H9 (cell line): ENCODE data around the gene CABP4. TPM values are rescaled to one million over a fixed set of nuclear protein-coding genes. Genes with fewer than 3 reads are reported as not detected.

Experiments used
- DNase-seq: peaks from one replicate; pipeline ENCODE4 v3.0.0-alpha.2; 2017
- H2AFZ ChIP-seq: one replicate; pipeline ENCODE4 v1.6.1; 2013; ENCODE audit warnings: mild to moderate bottlenecking, low read length, control low read depth, moderate library complexity
- H2AK5ac ChIP-seq: 2 replicates; pipeline ENCODE4 v1.6.1; 2013; ENCODE audit warnings: low read length, control low read depth, mixed read lengths; ENCODE audit not compliant: insufficient read length
- H2BK120ac ChIP-seq: one replicate; pipeline ENCODE4 v1.6.1; 2013; ENCODE audit warnings: low read depth, mild to moderate bottlenecking, low read length, control low read depth, inconsistent platforms; ENCODE audit not compliant: poor library complexity, severe bottlenecking
- H2BK12ac ChIP-seq: 2 replicates; pipeline ENCODE4 v1.6.1; 2013; ENCODE audit warnings: low read length, control low read depth, mixed read lengths, low read depth; ENCODE audit not compliant: insufficient read length
- H2BK15ac ChIP-seq: 2 replicates; pipeline ENCODE4 v1.6.1; 2013; ENCODE audit warnings: low read depth, low read length, control low read depth
- H2BK20ac ChIP-seq: one replicate; pipeline ENCODE4 v1.6.1; 2013; ENCODE audit warnings: low read depth, mild to moderate bottlenecking, low read length, control low read depth, inconsistent platforms; ENCODE audit not compliant: poor library complexity, severe bottlenecking
- H2BK5ac ChIP-seq: 2 replicates; pipeline ENCODE4 v1.6.1; 2013; ENCODE audit warnings: low read length, control low read depth, mixed read lengths; ENCODE audit not compliant: insufficient read length
- H3K14ac ChIP-seq: 2 replicates; pipeline ENCODE4 v1.6.1; 2013; ENCODE audit warnings: low read length, control low read depth; ENCODE audit not compliant: insufficient read depth
- H3K18ac ChIP-seq: 2 replicates; pipeline ENCODE4 v1.6.1; 2013; ENCODE audit warnings: low read depth, mild to moderate bottlenecking, mixed read lengths, low read length, control low read depth; ENCODE audit not compliant: insufficient read length
- H3K23ac ChIP-seq: 2 replicates; pipeline ENCODE4 v1.6.1; 2013; ENCODE audit warnings: low read length, control low read depth, mixed read lengths, low read depth; ENCODE audit not compliant: insufficient read length
- H3K23me2 ChIP-seq: 2 replicates; pipeline ENCODE4 v1.6.1; 2013; ENCODE audit warnings: low read depth, mild to moderate bottlenecking, mixed read lengths, low read length, control low read depth; ENCODE audit not compliant: insufficient read length, poor library complexity, severe bottlenecking
- H3K27ac ChIP-seq: 2 replicates; pipeline ENCODE4 v1.5.1; 2013; ENCODE audit warnings: low read length, control low read depth, mixed read lengths, low read depth; ENCODE audit not compliant: insufficient read length
- H3K27me3 ChIP-seq: 2 replicates; pipeline ENCODE4 v1.6.1; 2013; ENCODE audit warnings: low read length, control low read depth, inconsistent platforms; ENCODE audit not compliant: insufficient read depth
- H3K4ac ChIP-seq: 2 replicates; pipeline ENCODE4 v1.6.1; 2013; ENCODE audit warnings: low read depth, mild to moderate bottlenecking, control low read depth, inconsistent platforms, low read length, moderate library complexity
- H3K4me1 ChIP-seq: 2 replicates; pipeline ENCODE4 v1.6.1; 2013; ENCODE audit warnings: low read length, control low read depth, inconsistent platforms; ENCODE audit not compliant: insufficient read depth
- H3K4me2 ChIP-seq: 2 replicates; pipeline ENCODE4 v1.6.1; 2013; ENCODE audit warnings: low read length, control low read depth, mixed read lengths; ENCODE audit not compliant: insufficient read length, insufficient read depth
- H3K56ac ChIP-seq: 2 replicates; pipeline ENCODE4 v1.6.1; 2013; ENCODE audit warnings: low read depth, mild to moderate bottlenecking, mixed read lengths, low read length, control low read depth; ENCODE audit not compliant: insufficient read length
- H3K79me1 ChIP-seq: 2 replicates; pipeline ENCODE4 v1.6.1; 2013; ENCODE audit warnings: low read depth, mild to moderate bottlenecking, moderate library complexity, low read length, control low read depth, inconsistent platforms; ENCODE audit not compliant: insufficient read depth, poor library complexity, severe bottlenecking
- H3K79me2 ChIP-seq: 2 replicates; pipeline ENCODE4 v1.6.1; 2013; ENCODE audit warnings: low read length, control low read depth, inconsistent platforms; ENCODE audit not compliant: insufficient read depth
- H3K9ac ChIP-seq: 2 replicates; pipeline ENCODE4 v1.6.1; 2013; ENCODE audit warnings: low read length, control low read depth, mixed read lengths; ENCODE audit not compliant: insufficient read length; ENCODE audit errors: extremely low read depth
- H3K9me3 ChIP-seq: one replicate; pipeline ENCODE4 v1.6.1; 2013; ENCODE audit warnings: low read depth, low read length, inconsistent platforms; ENCODE audit not compliant: control insufficient read depth
- H3T11ph ChIP-seq: one replicate; pipeline ENCODE4 v1.6.1; 2013; ENCODE audit warnings: mild to moderate bottlenecking, low read length, control low read depth, inconsistent platforms
- H4K20me1 ChIP-seq: one replicate; pipeline ENCODE4 v1.6.1; 2013; ENCODE audit not compliant: control insufficient read depth, insufficient read length, insufficient read depth
- H4K5ac ChIP-seq: 2 replicates; pipeline ENCODE4 v1.6.1; 2013; ENCODE audit warnings: low read depth, mild to moderate bottlenecking, mixed read lengths, low read length, control low read depth; ENCODE audit not compliant: insufficient read length
- H4K8ac ChIP-seq: replicated peaks from 2 replicates; pipeline ENCODE4 v1.6.1; 2013; ENCODE audit warnings: low read length, control low read depth, mixed read lengths, low read depth; ENCODE audit not compliant: insufficient read length
- H4K91ac ChIP-seq: 2 replicates; pipeline ENCODE4 v1.6.1; 2013; ENCODE audit warnings: low read depth, mild to moderate bottlenecking, moderate library complexity, mixed read lengths, low read length, control low read depth; ENCODE audit not compliant: insufficient read length
- H3K27ac Mint-ChIP-seq, 3 experiments: 2 replicates in 2 of 3; 3 replicates in 1 of 3; pipeline ENCODE4 v1.8.0; 2020 to 2021; ENCODE audit warnings: mixed read lengths in 3 of 3, mild to moderate bottlenecking in 1 of 3, moderate library complexity in 1 of 3
- H3K27me3 Mint-ChIP-seq: 2 replicates; pipeline ENCODE4 v1.8.0; 2021; ENCODE audit warnings: low read depth, mild to moderate bottlenecking, moderate library complexity, mixed read lengths
- H3K36me3 Mint-ChIP-seq, 3 experiments: 2 replicates in 2 of 3; 3 replicates in 1 of 3; pipeline ENCODE4 v1.8.0; 2020 to 2021; ENCODE audit warnings: low read depth in 3 of 3, mixed read lengths in 3 of 3; ENCODE audit not compliant: insufficient read depth in 1 of 3
- H3K4me1 Mint-ChIP-seq, 2 experiments: 2 replicates each; pipeline ENCODE4 v1.8.0; 2020; ENCODE audit warnings: mixed read lengths in 2 of 2
- H3K4me3 Mint-ChIP-seq, 2 experiments: 2 replicates in 1 of 2; 3 replicates in 1 of 2; pipeline ENCODE4 v1.8.0; 2020 to 2021; ENCODE audit warnings: mild to moderate bottlenecking in 2 of 2, mixed read lengths in 2 of 2, moderate library complexity in 1 of 2
- H3K9me3 Mint-ChIP-seq, 2 experiments: 2 replicates in 1 of 2; 3 replicates in 1 of 2; pipeline ENCODE4 v1.8.0; 2020; ENCODE audit warnings: mild to moderate bottlenecking in 2 of 2, mixed read lengths in 2 of 2, moderate library complexity in 1 of 2
- WGBS: extraction: QIAGEN DNeasy Blood & Tissue Kit; methylation state at CpG from one replicate; pipeline ENCODE4 v1.1.7; 2013; ENCODE audit warnings: missing lambda C conversion rate, low lambda C conversion rate, mixed read lengths; ENCODE audit not compliant: insufficient read length; ENCODE audit errors: extremely low coverage; 5-methylcytosine and 5-hydroxymethylcytosine counted together
- total RNA-seq: library from RNA; stranded (reverse); gene quantifications from 2 replicates; pipeline ENCODE4 v1.2.1, GENCODE V29; 2021
- TF ChIP-seq, protein P1 (sequence below): fragments of 200-600 bp; sonication (generic); conservative IDR thresholded peaks from 3 replicates; pipeline ENCODE4 v1.8.0; 2021; ENCODE audit warnings: antibody characterized with exemption, mild to moderate bottlenecking

The CABP4 gene
- total RNA-seq, 1 experiment from 2014 or later: not detected

DNA sequence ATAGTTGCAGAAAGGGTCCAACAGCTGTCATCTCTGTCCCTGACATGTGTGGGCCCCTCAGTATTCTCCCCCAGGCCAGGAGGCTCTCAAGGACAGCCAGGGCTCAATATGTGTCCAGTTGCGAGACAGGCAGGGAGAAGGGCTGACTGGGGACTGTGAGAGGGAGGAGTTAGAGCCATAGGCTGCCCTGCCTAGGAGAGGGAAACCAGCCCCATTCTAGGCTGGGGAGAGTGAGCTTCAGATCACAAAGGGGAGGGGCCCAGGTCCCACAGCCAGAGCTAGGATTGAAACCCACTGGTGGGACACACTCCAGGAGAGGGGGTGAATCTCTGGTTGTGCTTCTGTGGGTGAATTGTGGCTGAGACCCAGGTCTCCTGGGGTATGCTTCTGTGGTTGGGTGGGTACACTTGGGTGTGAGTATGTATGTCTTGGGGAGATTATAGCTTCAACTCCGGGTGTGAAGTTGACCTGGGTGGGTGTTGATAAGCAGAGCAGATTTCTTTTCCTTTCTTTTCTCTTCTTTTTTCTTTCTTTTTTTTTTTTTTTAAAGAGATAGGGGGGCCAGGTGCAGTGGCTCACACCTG is 41.8 kb upstream of the CABP4 start:
- Mint-ChIP-seq H3K36me3 (peaks cover 0 to 1% (median 0%) of the 10 kb centered on the region in 3 experiments; a peak in 1 of 7 replicates), H3K4me1 (peaks cover 23 to 34% of the 10 kb centered on the region in 2 experiments), H3K27me3 (peaks cover 39% of the 10 kb centered on the region), H3K27ac (no peak overlapping the region), H3K4me3 (peak overlapping the region in 1 of 2 experiments; percentile 8; a peak in 1 of 5 replicates), H3K9me3 (no peaks in the 10 kb centered on the region; a peak in 1 of 5 replicates)
- H3K23me2 ChIP-seq: no peaks in the 10 kb centered on the region
- H3K9ac ChIP-seq: no peak overlapping the region
- H3K4ac ChIP-seq: no peak overlapping the region
- no peak overlapping the region for H3T11ph ChIP-seq
- no peak overlapping the region for H4K8ac ChIP-seq
- H4K91ac ChIP-seq: no peak overlapping the region
- H3K79me1 ChIP-seq: no peaks in the 10 kb centered on the region
- H2BK15ac ChIP-seq: no peak overlapping the region
- H3K27ac ChIP-seq: no peak overlapping the region
- H4K5ac ChIP-seq: no peak overlapping the region
- no peaks in the 10 kb centered on the region for H3K27me3 ChIP-seq
- no peaks in the 10 kb centered on the region for H4K20me1 ChIP-seq
- H3K14ac ChIP-seq: no peak overlapping the region; the same call in 1 of the 2 replicates
- H2BK5ac ChIP-seq: no peak overlapping the region
- H2BK12ac ChIP-seq: no peak overlapping the region
- no peaks in the 10 kb centered on the region for H3K79me2 ChIP-seq
- H3K23ac ChIP-seq: no peak overlapping the region
- H2AK5ac ChIP-seq: no peak overlapping the region
- no peak overlapping the region for H3K4me2 ChIP-seq
- H2AFZ ChIP-seq: no peak overlapping the region
- H2BK20ac ChIP-seq: no peak overlapping the region
- no peak overlapping the region for H3K56ac ChIP-seq
- no peaks in the 10 kb centered on the region for H3K9me3 ChIP-seq
- no peaks in the 10 kb centered on the region for H3K4me1 ChIP-seq
- H3K18ac ChIP-seq: no peak overlapping the region
- no CpG with 5 or more reads among the region's 2 CpGs for WGBS
- no peak for DNase-seq
- TF ChIP-seq, protein P1, sequence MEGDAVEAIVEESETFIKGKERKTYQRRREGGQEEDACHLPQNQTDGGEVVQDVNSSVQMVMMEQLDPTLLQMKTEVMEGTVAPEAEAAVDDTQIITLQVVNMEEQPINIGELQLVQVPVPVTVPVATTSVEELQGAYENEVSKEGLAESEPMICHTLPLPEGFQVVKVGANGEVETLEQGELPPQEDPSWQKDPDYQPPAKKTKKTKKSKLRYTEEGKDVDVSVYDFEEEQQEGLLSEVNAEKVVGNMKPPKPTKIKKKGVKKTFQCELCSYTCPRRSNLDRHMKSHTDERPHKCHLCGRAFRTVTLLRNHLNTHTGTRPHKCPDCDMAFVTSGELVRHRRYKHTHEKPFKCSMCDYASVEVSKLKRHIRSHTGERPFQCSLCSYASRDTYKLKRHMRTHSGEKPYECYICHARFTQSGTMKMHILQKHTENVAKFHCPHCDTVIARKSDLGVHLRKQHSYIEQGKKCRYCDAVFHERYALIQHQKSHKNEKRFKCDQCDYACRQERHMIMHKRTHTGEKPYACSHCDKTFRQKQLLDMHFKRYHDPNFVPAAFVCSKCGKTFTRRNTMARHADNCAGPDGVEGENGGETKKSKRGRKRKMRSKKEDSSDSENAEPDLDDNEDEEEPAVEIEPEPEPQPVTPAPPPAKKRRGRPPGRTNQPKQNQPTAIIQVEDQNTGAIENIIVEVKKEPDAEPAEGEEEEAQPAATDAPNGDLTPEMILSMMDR: no peak
- no peak overlapping the region for H2BK120ac ChIP-seq
